GM23338 (cell line): Measurements from ENCODE around the gene SLU7. TPM values are rescaled to one million over a fixed set of nuclear protein-coding genes. Genes with fewer than 3 reads are reported as not detected.

Experiments
- ATAC-seq: fragments of 200-7000 bp; cut with Tn5 transposase; 3 replicates; pipeline ENCODE4 v1.9.1; 2020
- DNase-seq: peaks from one replicate; pipeline ENCODE4 v3.0.0-alpha.2; 2015; ENCODE audit warnings: low spot score
- H2AFZ ChIP-seq: fragments of 200-600 bp; sonication (generic); 2 replicates; pipeline ENCODE4 v1.8.0; 2016; ENCODE audit warnings: antibody characterized with exemption, mild to moderate bottlenecking, moderate library complexity
- H3F3A ChIP-seq: fragments of 200-600 bp; sonication (generic); replicated peaks from 2 replicates; pipeline ENCODE4 v1.8.0; 2017; ENCODE audit warnings: antibody characterized with exemption, mixed run types, low read depth
- H3K27ac ChIP-seq: fragments of 200-600 bp; sonication (generic); 2 replicates; pipeline ENCODE4 v1.6.1; 2016; ENCODE audit warnings: low read depth
- H3K27me3 ChIP-seq: fragments of 200-600 bp; sonication (generic); 2 replicates; pipeline ENCODE4 v1.8.0; 2016; ENCODE audit warnings: mild to moderate bottlenecking, mixed run types, moderate library complexity; ENCODE audit not compliant: insufficient read depth
- H3K36me3 ChIP-seq: fragments of 200-600 bp; sonication (generic); 2 replicates; pipeline ENCODE4 v1.8.0; 2016; ENCODE audit warnings: mild to moderate bottlenecking; ENCODE audit not compliant: insufficient read depth
- H3K4me1 ChIP-seq: fragments of 200-600 bp; sonication (generic); 2 replicates; pipeline ENCODE4 v1.8.0; 2016; ENCODE audit warnings: mild to moderate bottlenecking, moderate library complexity; ENCODE audit not compliant: insufficient read depth
- H3K4me2 ChIP-seq: fragments of 200-600 bp; sonication (generic); 2 replicates; pipeline ENCODE4 v1.7.1; 2017; ENCODE audit warnings: mixed run types
- H3K4me3 ChIP-seq: fragments of 200-600 bp; sonication (generic); 2 replicates; pipeline ENCODE4 v1.6.1; 2016; ENCODE audit warnings: mixed run types
- H3K79me2 ChIP-seq: fragments of 200-600 bp; sonication (generic); replicated peaks from 2 replicates; pipeline ENCODE4 v1.8.0; 2017; ENCODE audit warnings: mild to moderate bottlenecking; ENCODE audit not compliant: insufficient read depth
- H3K9me2 ChIP-seq: fragments of 200-600 bp; sonication (generic); 2 replicates; pipeline ENCODE4 v1.8.0; 2017; ENCODE audit not compliant: insufficient read depth
- H4K20me1 ChIP-seq: fragments of 200-600 bp; sonication (generic); replicated peaks from 2 replicates; pipeline ENCODE4 v1.8.0; 2017; ENCODE audit warnings: mild to moderate bottlenecking; ENCODE audit not compliant: insufficient read depth
- H3K27ac Mint-ChIP-seq: 2 replicates; pipeline ENCODE4 v1.8.0; 2020; ENCODE audit warnings: inconsistent platforms, mild to moderate bottlenecking, moderate library complexity, mixed read lengths
- H3K27me3 Mint-ChIP-seq: 3 replicates; pipeline ENCODE4 v1.8.0; 2022; ENCODE audit warnings: low read depth, mild to moderate bottlenecking, moderate library complexity, mixed read lengths, inconsistent platforms; ENCODE audit not compliant: insufficient read depth, poor library complexity
- H3K36me3 Mint-ChIP-seq: 3 replicates; pipeline ENCODE4 v1.8.0; 2021; ENCODE audit warnings: low read depth, mild to moderate bottlenecking, inconsistent platforms, moderate library complexity, mixed read lengths
- H3K4me1 Mint-ChIP-seq: 3 replicates; pipeline ENCODE4 v1.8.0; 2020; ENCODE audit warnings: mild to moderate bottlenecking, inconsistent platforms, mixed read lengths
- H3K4me3 Mint-ChIP-seq: 3 replicates; pipeline ENCODE4 v1.8.0; 2021; ENCODE audit warnings: moderate library complexity, mild to moderate bottlenecking, inconsistent platforms, mixed read lengths
- H3K9me3 Mint-ChIP-seq: 3 replicates; pipeline ENCODE4 v1.8.0; 2020; ENCODE audit warnings: moderate library complexity, mild to moderate bottlenecking, inconsistent platforms, mixed read lengths
- CREB1 ChIP-seq: fragments of 250-450 bp; sonication (Bioruptor Pico); IDR thresholded peaks from 2 replicates; pipeline ENCODE4 v1.5.0; 2020; ENCODE audit warnings: low read depth, mild to moderate bottlenecking, moderate library complexity
- ETS1 ChIP-seq: IDR thresholded peaks from 2 replicates; pipeline ENCODE4 v1.6.1; 2016; ENCODE audit warnings: antibody characterized with exemption
- JUNB ChIP-seq: IDR thresholded peaks from one replicate; pipeline ENCODE4 v1.6.1; 2016; ENCODE audit warnings: antibody characterized with exemption; ENCODE audit not compliant: unreplicated experiment
- NANOG ChIP-seq: IDR thresholded peaks from 2 replicates; pipeline ENCODE4 v1.6.1; 2016; ENCODE audit warnings: antibody characterized with exemption, borderline replicate concordance
- REST ChIP-seq: IDR thresholded peaks from one replicate; pipeline ENCODE4 v1.6.1; 2018; ENCODE audit warnings: antibody characterized with exemption; ENCODE audit not compliant: unreplicated experiment
- ZNF331 ChIP-seq: fragments of 250-450 bp; sonication (Bioruptor Pico); IDR thresholded peaks from 2 replicates; pipeline ENCODE4 v1.5.0; 2020; ENCODE audit warnings: low read depth, mild to moderate bottlenecking, moderate library complexity
- polyA plus RNA-seq: library from polyadenylated mRNA; unstranded; fragments of >200 nt; fragmentation: Nextera tagmentation; extraction: Ambion mirVana; gene quantifications from 2 replicates; pipeline ENCODE4 v1.2.1, GENCODE V29; 2016
- total RNA-seq: library from RNA; depleted of rRNA; stranded (reverse); fragments of >200 nt; shearing (Covaris generic); gene quantifications from 2 replicates; pipeline ENCODE4 v1.2.3, GENCODE V29; 2014
- TF ChIP-seq, protein P1 (sequence below), 2 experiments: fragments of 200-600 bp in 1 of 2; sonication (generic) in 1 of 2; conservative IDR thresholded peaks; 2 replicates each; pipeline versions ENCODE4 v1.5.1 to v1.6.1; 2016 to 2017; ENCODE audit warnings: antibody characterized with exemption in 2 of 2, low read depth in 2 of 2, mild to moderate bottlenecking in 2 of 2, moderate library complexity in 1 of 2

SLU7 gene
- total and polyA plus RNA-seq, 2 experiments from 2014 or later: 27.0 to 47.5 TPM

DNA sequence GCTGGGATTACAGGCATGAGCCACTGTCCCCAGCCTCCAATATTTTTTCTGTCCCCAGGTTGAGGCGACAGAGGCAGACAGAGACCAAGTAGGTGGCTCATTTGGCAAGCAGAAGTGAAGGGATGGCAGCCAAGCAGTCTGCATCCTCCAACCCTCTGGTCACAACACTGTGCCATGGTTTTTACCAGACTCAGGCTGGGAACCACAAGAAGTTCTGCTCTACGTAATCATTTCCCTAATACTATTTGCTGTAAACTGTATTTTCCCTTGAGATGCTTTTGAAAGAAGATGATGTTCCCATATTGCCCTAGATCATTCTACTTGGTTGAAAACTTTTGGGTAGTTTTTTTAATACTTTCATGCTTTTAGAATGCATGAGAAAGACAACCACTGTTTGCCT, 43.3 kb upstream of the SLU7 start (continued):
- no peak for TF ChIP-seq REST
- no peak for TF ChIP-seq ETS1

DNA sequence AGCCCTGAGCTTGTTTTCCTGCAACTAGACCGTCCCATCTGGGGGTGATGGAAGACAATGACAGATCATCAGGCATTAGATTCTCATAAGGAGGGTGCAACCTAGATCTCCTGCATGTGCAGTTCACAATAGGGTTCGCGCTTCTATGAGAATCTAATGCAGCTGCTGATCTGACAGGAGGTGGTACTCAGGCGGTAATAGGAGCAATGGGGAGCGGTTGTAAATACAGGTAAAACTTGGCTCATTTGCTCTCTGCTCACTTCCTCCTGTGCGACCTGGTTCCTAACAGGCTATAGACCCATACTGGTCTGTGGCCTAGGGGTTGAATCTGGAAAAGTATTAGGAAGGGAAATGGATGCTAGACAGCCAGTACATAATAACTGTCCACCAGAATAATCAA, 42.5 kb upstream of the SLU7 start:
- ATAC-seq (no peak), DNase-seq (no peak)
- Histone ChIP-seq H3K27me3 (no peaks in the 10 kb centered on the region), H4K20me1 (no peaks in the 10 kb centered on the region), H3K4me1 (no peaks in the 10 kb centered on the region), H3K79me2 (no peaks in the 10 kb centered on the region), H3K36me3 (no peaks in the 10 kb centered on the region), H3F3A (no peaks in the 10 kb centered on the region), H3K4me3 (no peak overlapping the region), H3K27ac (no peak overlapping the region), H3K9me2 (no peaks in the 10 kb centered on the region), H2AFZ (no peak overlapping the region), H3K4me2 (no peak overlapping the region)
- no peaks in the 10 kb centered on the region for H3K4me1 Mint-ChIP-seq
- H3K27ac Mint-ChIP-seq: no peak overlapping the region
- no peaks in the 10 kb centered on the region for H3K36me3 Mint-ChIP-seq
- no peak overlapping the region for H3K4me3 Mint-ChIP-seq
- no peaks in the 10 kb centered on the region for H3K27me3 Mint-ChIP-seq
- TF ChIP-seq ETS1 (no peak), REST (no peak), CREB1 (CRISPR knock-in tag) (no peak), ZNF331 (CRISPR knock-in tag) (no peak), JUNB (no peak), NANOG (no peak)
- TF ChIP-seq, protein P1, sequence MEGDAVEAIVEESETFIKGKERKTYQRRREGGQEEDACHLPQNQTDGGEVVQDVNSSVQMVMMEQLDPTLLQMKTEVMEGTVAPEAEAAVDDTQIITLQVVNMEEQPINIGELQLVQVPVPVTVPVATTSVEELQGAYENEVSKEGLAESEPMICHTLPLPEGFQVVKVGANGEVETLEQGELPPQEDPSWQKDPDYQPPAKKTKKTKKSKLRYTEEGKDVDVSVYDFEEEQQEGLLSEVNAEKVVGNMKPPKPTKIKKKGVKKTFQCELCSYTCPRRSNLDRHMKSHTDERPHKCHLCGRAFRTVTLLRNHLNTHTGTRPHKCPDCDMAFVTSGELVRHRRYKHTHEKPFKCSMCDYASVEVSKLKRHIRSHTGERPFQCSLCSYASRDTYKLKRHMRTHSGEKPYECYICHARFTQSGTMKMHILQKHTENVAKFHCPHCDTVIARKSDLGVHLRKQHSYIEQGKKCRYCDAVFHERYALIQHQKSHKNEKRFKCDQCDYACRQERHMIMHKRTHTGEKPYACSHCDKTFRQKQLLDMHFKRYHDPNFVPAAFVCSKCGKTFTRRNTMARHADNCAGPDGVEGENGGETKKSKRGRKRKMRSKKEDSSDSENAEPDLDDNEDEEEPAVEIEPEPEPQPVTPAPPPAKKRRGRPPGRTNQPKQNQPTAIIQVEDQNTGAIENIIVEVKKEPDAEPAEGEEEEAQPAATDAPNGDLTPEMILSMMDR (conservative IDR thresholded peaks at IDR 0.05; ENCODE audit: low read depth in 2 of 2): no peak
- peaks cover 12% of the 10 kb centered on the region; the same call in 2 of the 3 replicates for H3K9me3 Mint-ChIP-seq
